ENCODE results near the gene DGLUCY. TPM values are rescaled to one million over a fixed set of nuclear protein-coding genes. Genes with fewer than 3 reads are reported as not detected.
"Not testable (repeated sequence)": the region's sequence is repeated elsewhere in the genome, so short reads cannot be mapped to it uniquely, and the experiment has no call there.

Gene DGLUCY
- total and polyA plus RNA-seq, 2 of the 13 experiments (the other 11 are each of a cell fraction or from before 2014, with no cell fraction given) = 14.8 to 36.3 TPM

- 0 out of 2 replicates have a peak, but pooled peaks have one; percentile 12 for TF ChIP-seq MAX (IDR thresholded peaks at IDR 0.05)
- TF ChIP-seq, protein P1, sequence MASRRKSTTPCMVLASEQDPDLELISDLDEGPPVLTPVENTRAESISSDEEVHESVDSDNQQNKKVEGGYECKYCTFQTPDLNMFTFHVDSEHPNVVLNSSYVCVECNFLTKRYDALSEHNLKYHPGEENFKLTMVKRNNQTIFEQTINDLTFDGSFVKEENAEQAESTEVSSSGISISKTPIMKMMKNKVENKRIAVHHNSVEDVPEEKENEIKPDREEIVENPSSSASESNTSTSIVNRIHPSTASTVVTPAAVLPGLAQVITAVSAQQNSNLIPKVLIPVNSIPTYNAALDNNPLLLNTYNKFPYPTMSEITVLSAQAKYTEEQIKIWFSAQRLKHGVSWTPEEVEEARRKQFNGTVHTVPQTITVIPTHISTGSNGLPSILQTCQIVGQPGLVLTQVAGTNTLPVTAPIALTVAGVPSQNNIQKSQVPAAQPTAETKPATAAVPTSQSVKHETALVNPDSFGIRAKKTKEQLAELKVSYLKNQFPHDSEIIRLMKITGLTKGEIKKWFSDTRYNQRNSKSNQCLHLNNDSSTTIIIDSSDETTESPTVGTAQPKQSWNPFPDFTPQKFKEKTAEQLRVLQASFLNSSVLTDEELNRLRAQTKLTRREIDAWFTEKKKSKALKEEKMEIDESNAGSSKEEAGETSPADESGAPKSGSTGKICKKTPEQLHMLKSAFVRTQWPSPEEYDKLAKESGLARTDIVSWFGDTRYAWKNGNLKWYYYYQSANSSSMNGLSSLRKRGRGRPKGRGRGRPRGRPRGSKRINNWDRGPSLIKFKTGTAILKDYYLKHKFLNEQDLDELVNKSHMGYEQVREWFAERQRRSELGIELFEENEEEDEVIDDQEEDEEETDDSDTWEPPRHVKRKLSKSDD (CRISPR knock-in tag; IDR thresholded peaks at IDR 0.05; ENCODE audit: low read depth) = 0 out of 2 replicates have a peak, but pooled peaks have one; percentile 49
- TF ChIP-seq SOX13, LCORL (IDR thresholded peaks at IDR 0.05): not testable (repeated sequence)
- peak in 1 of 2 experiments; percentile 47; a peak in 1 of 4 replicates for TF ChIP-seq SOX13 (CRISPR knock-in tag; conservative IDR thresholded peaks at IDR 0.05 in 1 of 2, IDR thresholded peaks at IDR 0.05 in 1 of 2)
- TF ChIP-seq GFI1 (CRISPR knock-in tag; IDR thresholded peaks at IDR 0.05; ENCODE audit: borderline replicate concordance) = peak; percentile 98
- 0 out of 2 replicates have a peak, but pooled peaks have one; percentile 27 for TF ChIP-seq SP5 (CRISPR knock-in tag; IDR thresholded peaks at IDR 0.05; ENCODE audit: borderline replicate concordance, low read depth)
- 0 out of 2 replicates have a peak, but pooled peaks have one; percentile 15 for TF ChIP-seq HNF4A (CRISPR knock-in tag; IDR thresholded peaks at IDR 0.05)
- TF ChIP-seq LCORL (CRISPR knock-in tag; IDR thresholded peaks at IDR 0.05) = 0 out of 2 replicates have a peak, but pooled peaks have one; percentile 34
- TF ChIP-seq, protein P2, sequence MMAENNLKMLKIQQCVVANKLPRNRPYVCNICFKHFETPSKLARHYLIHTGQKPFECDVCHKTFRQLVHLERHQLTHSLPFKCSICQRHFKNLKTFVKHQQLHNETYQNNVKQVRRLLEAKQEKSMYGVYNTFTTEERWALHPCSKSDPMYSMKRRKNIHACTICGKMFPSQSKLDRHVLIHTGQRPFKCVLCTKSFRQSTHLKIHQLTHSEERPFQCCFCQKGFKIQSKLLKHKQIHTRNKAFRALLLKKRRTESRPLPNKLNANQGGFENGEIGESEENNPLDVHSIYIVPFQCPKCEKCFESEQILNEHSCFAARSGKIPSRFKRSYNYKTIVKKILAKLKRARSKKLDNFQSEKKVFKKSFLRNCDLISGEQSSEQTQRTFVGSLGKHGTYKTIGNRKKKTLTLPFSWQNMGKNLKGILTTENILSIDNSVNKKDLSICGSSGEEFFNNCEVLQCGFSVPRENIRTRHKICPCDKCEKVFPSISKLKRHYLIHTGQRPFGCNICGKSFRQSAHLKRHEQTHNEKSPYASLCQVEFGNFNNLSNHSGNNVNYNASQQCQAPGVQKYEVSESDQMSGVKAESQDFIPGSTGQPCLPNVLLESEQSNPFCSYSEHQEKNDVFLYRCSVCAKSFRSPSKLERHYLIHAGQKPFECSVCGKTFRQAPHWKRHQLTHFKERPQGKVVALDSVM (CRISPR knock-in tag; IDR thresholded peaks at IDR 0.05) = peak; percentile 95
These were observed 42.3 kb downstream of the DGLUCY start (continued) for GRCh38 chr14:91156142-91156666.

DNA sequence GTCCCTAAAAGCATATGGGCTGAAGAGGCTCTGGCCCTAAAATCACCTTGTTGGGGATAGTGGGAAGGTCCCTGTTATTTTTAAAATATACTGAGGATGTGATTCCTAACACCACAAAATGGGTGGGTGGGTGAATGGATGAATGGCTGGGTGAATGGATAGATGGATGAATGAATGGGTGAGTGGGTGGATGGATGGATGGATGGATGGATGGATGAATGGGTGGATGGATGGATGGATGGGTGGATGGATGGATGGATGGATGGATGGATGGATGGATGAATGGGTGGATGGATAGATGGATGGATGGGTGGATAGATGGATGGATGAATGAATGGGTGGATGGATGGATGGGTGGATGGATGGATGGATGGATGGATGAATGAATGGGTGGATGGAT lies 43.0 kb downstream of the DGLUCY start:
- H3K9ac ChIP-seq (ENCODE audit: insufficient read depth, low read depth, low read length); ATAC-seq; H3K9me3 ChIP-seq (ENCODE audit: low read length); H4K20me1 ChIP-seq (ENCODE audit: insufficient read depth, low read length); POLR2A ChIA-PET; H3K27ac ChIP-seq (ENCODE audit: extremely low read length, insufficient read depth, low read length); BruUV-seq (replicated peaks); in situ Hi-C loops (cut with HindIII; ENCODE audit: extremely low pct_ligation_motif_present, low pct_unique_long_range_greater_than_20kb); FAIRE-seq; DNase-seq (ENCODE audit: low spot score); H3K79me2 ChIP-seq (ENCODE audit: insufficient read depth, low read length); H3K4me2 ChIP-seq (ENCODE audit: low read depth, low read length); CTCF ChIA-PET (ENCODE audit: low intra/inter-chr PET ratio, low total read pairs); H2AFZ ChIP-seq (ENCODE audit: low read length); intact Hi-C loops (cut with micrococcal nuclease; ENCODE audit: unreplicated experiment); H3K4me3 ChIP-seq (replicated peaks in 1 of 3; ENCODE audit: insufficient read depth in 1 of 3, low read depth in 2 of 3, low read length in 3 of 3); H3K27me3 ChIP-seq (ENCODE audit: control insufficient read depth in 1 of 2, insufficient read depth in 2 of 2, low read length in 2 of 2): not testable (repeated sequence)
- H3K36me3 ChIP-seq (replicated peaks in 1 of 2; ENCODE audit: control insufficient read depth in 1 of 2, insufficient read depth in 2 of 2, low read length in 2 of 2) = peaks cover 8 to 33% of the 10 kb centered on the region in 2 experiments
- peaks cover 38% of the 10 kb centered on the region for H3K4me1 ChIP-seq (ENCODE audit: insufficient read depth, low read length)

Measured in HepG2 (cell line).